Naive B cell (primary cell): ENCODE results near the gene PACRG. TPM values are rescaled to one million over a fixed set of nuclear protein-coding genes. Genes with fewer than 3 reads are reported as not detected.

Source experiments
- ATAC-seq, 2 donors: fragments of 150-1000 bp; cut with Tn5 transposase; 2 replicates each; pipeline ENCODE4 v1.10.0; 2021; ENCODE audit warnings: low read depth in 2 of 2, mild to moderate bottlenecking in 2 of 2, moderate library complexity in 2 of 2
- DNase-seq: peaks from one replicate; pipeline ENCODE4 v3.0.0; 2022
- H3K27ac Mint-ChIP-seq, 6 donors: one replicate each; pipeline ENCODE4 v1.8.0; 2020 to 2022; ENCODE audit warnings: mild to moderate bottlenecking in 6 of 6, mixed read lengths in 6 of 6, moderate library complexity in 5 of 6, inconsistent platforms in 2 of 6
- H3K27me3 Mint-ChIP-seq, 3 donors: one replicate each; pipeline ENCODE4 v1.8.0; 2021 to 2022; ENCODE audit warnings: mixed read lengths in 3 of 3, mild to moderate bottlenecking in 1 of 3
- H3K36me3 Mint-ChIP-seq, 2 donors: one replicate each; pipeline ENCODE4 v1.8.0; 2020 to 2022; ENCODE audit warnings: mixed read lengths in 2 of 2, inconsistent platforms in 1 of 2, mild to moderate bottlenecking in 1 of 2
- H3K4me1 Mint-ChIP-seq, 3 donors: one replicate each; pipeline ENCODE4 v1.8.0; 2020 to 2022; ENCODE audit warnings: mixed read lengths in 3 of 3, inconsistent platforms in 1 of 3, mild to moderate bottlenecking in 1 of 3, moderate library complexity in 1 of 3
- H3K4me3 Mint-ChIP-seq, 8 donors: one replicate each; pipeline ENCODE4 v1.8.0; 2020 to 2022; ENCODE audit warnings: mild to moderate bottlenecking in 8 of 8, mixed read lengths in 8 of 8, moderate library complexity in 8 of 8, inconsistent platforms in 2 of 8
- H3K9me3 Mint-ChIP-seq, 7 donors: one replicate each; pipeline ENCODE4 v1.8.0; 2020 to 2022; ENCODE audit warnings: mixed read lengths in 7 of 7, mild to moderate bottlenecking in 5 of 7, inconsistent platforms in 2 of 7, moderate library complexity in 1 of 7
- polyA plus RNA-seq, 6 donors: library from polyadenylated mRNA; unstranded; fragments of 300-500 nt; fragmentation: Illumina TruSeq; gene quantifications; one replicate each; pipeline ENCODE4 v1.2.3, GENCODE V29; 2021; ENCODE audit warnings: low read depth in 6 of 6

PACRG gene
- polyA plus RNA-seq, 6 donors from 2014 or later: not detected

- Mint-ChIP-seq H3K27ac (no peak overlapping the region), H3K4me3 (no peak overlapping the region), H3K36me3 (no peaks in the 10 kb centered on the region), H3K9me3 (peaks cover 0 to 1% (median 0%) of the 10 kb centered on the region in 7 donors), H3K27me3 (no peaks in the 10 kb centered on the region), H3K4me1 (peaks cover 0 to 15% (median 0%) of the 10 kb centered on the region in 3 donors)
- DNase-seq: no peak
- ATAC-seq: no peak
These were observed 137.1 kb downstream of the PACRG start for GRCh38 chr6:162864911-162865310.

GRCh38 chr6:162866656-162867055, 138.9 kb downstream of the PACRG start:
- Mint-ChIP-seq H3K4me1 (peaks cover 0 to 15% (median 0%) of the 10 kb centered on the region in 3 donors), H3K36me3 (no peaks in the 10 kb centered on the region), H3K27me3 (no peaks in the 10 kb centered on the region), H3K27ac (no peak overlapping the region), H3K9me3 (peaks cover 0 to 2% (median 0%) of the 10 kb centered on the region in 7 donors), H3K4me3 (peak overlapping the region in 1 of 8 donors; percentile 2)
- ATAC-seq (no peak), DNase-seq (no peak)

- no peak overlapping the region for H3K27ac Mint-ChIP-seq
- ATAC-seq: no peak
- no peak overlapping the region for H3K4me3 Mint-ChIP-seq
- no peaks in the 10 kb centered on the region for H3K36me3 Mint-ChIP-seq
- H3K27me3 Mint-ChIP-seq: no peaks in the 10 kb centered on the region
- DNase-seq: no peak
- peaks cover 0 to 15% (median 0%) of the 10 kb centered on the region in 3 donors for H3K4me1 Mint-ChIP-seq
- peaks cover 0 to 2% (median 0%) of the 10 kb centered on the region in 7 donors for H3K9me3 Mint-ChIP-seq
These were observed 140.6 kb downstream of the PACRG start for GRCh38 chr6:162868397-162868796.

- Mint-ChIP-seq H3K36me3 (no peaks in the 10 kb centered on the region), H3K4me1 (peaks cover 0 to 7% (median 0%) of the 10 kb centered on the region in 3 donors), H3K27me3 (no peaks in the 10 kb centered on the region), H3K4me3 (no peak overlapping the region), H3K9me3 (peaks cover 0 to 5% (median 0%) of the 10 kb centered on the region in 7 donors), H3K27ac (no peak overlapping the region)
- ATAC-seq (no peak), DNase-seq (no peak)
These were observed 144.2 kb downstream of the PACRG start for GRCh38 chr6:162871966-162872365.

GRCh38 chr6:162873537-162873936, 145.8 kb downstream of the PACRG start:
- H3K36me3 Mint-ChIP-seq: no peaks in the 10 kb centered on the region
- H3K27ac Mint-ChIP-seq: no peak overlapping the region
- DNase-seq (no peak), ATAC-seq (no peak)
- peaks cover 0 to 5% (median 0%) of the 10 kb centered on the region in 7 donors for H3K9me3 Mint-ChIP-seq
- no peaks in the 10 kb centered on the region for H3K4me1 Mint-ChIP-seq
- H3K4me3 Mint-ChIP-seq: no peak overlapping the region
- H3K27me3 Mint-ChIP-seq: no peaks in the 10 kb centered on the region

GRCh38 chr6:162875070-162875469, 147.3 kb downstream of the PACRG start:
- Mint-ChIP-seq H3K27ac (no peak overlapping the region), H3K4me3 (no peak overlapping the region), H3K4me1 (no peaks in the 10 kb centered on the region)

GRCh38 chr6:162882801-162883481, 155.2 kb downstream of the PACRG start:
- Mint-ChIP-seq H3K27me3 (no peaks in the 10 kb centered on the region), H3K9me3 (peaks cover 0 to 5% (median 3%) of the 10 kb centered on the region in 7 donors), H3K4me3 (no peak overlapping the region), H3K4me1 (no peaks in the 10 kb centered on the region), H3K36me3 (no peaks in the 10 kb centered on the region), H3K27ac (no peak overlapping the region)
- DNase-seq (no peak), ATAC-seq (no peak)

More at GRCh38 chr6:162875070-162875469, 147.3 kb downstream of the PACRG start:
- no peaks in the 10 kb centered on the region for H3K36me3 Mint-ChIP-seq
- peaks cover 0 to 5% (median 0%) of the 10 kb centered on the region in 7 donors for H3K9me3 Mint-ChIP-seq
- H3K27me3 Mint-ChIP-seq: no peaks in the 10 kb centered on the region
- ATAC-seq: no peak
- DNase-seq: no peak

GRCh38 chr6:162887981-162888689, 160.4 kb downstream of the PACRG start:
- no peak for DNase-seq
- no peak overlapping the region for H3K27ac Mint-ChIP-seq
- H3K36me3 Mint-ChIP-seq: no peaks in the 10 kb centered on the region
- H3K4me1 Mint-ChIP-seq: no peaks in the 10 kb centered on the region
- ATAC-seq: no peak
- no peaks in the 10 kb centered on the region for H3K27me3 Mint-ChIP-seq
- no peak overlapping the region for H3K4me3 Mint-ChIP-seq
- peaks cover 0 to 5% (median 3%) of the 10 kb centered on the region in 7 donors for H3K9me3 Mint-ChIP-seq

GRCh38 chr6:162889303-162889702, 161.5 kb downstream of the PACRG start:
- ATAC-seq: no peak
- DNase-seq: no peak
- H3K4me3 Mint-ChIP-seq: no peak overlapping the region
- H3K4me1 Mint-ChIP-seq: no peaks in the 10 kb centered on the region
- H3K27me3 Mint-ChIP-seq: no peaks in the 10 kb centered on the region
- no peak overlapping the region for H3K27ac Mint-ChIP-seq
- no peaks in the 10 kb centered on the region for H3K36me3 Mint-ChIP-seq
- H3K9me3 Mint-ChIP-seq: peaks cover 0 to 5% (median 2%) of the 10 kb centered on the region in 7 donors

- no peaks in the 10 kb centered on the region for H3K4me1 Mint-ChIP-seq
- no peak overlapping the region for H3K27ac Mint-ChIP-seq
- no peaks in the 10 kb centered on the region for H3K36me3 Mint-ChIP-seq
- no peak overlapping the region for H3K4me3 Mint-ChIP-seq
- ATAC-seq (no peak), DNase-seq (no peak)
- H3K27me3 Mint-ChIP-seq: no peaks in the 10 kb centered on the region
- H3K9me3 Mint-ChIP-seq: peaks cover 0 to 6% (median 3%) of the 10 kb centered on the region in 7 donors
These were observed 170.2 kb downstream of the PACRG start for GRCh38 chr6:162898011-162898410.

- Mint-ChIP-seq H3K4me3 (no peak overlapping the region), H3K4me1 (no peaks in the 10 kb centered on the region)
- no peak for ATAC-seq
These were observed 171.4 kb downstream of the PACRG start for GRCh38 chr6:162899148-162899547.

GRCh38 chr6:162900503-162900902, 172.7 kb downstream of the PACRG start:
- Mint-ChIP-seq H3K4me1 (no peaks in the 10 kb centered on the region), H3K4me3 (no peak overlapping the region), H3K36me3 (no peaks in the 10 kb centered on the region), H3K9me3 (peaks cover 0 to 10% (median 4%) of the 10 kb centered on the region in 7 donors), H3K27ac (no peak overlapping the region), H3K27me3 (no peaks in the 10 kb centered on the region)
- ATAC-seq (no peak), DNase-seq (no peak)

More at GRCh38 chr6:162899148-162899547, 171.4 kb downstream of the PACRG start:
- Mint-ChIP-seq H3K9me3 (peaks cover 0 to 9% (median 4%) of the 10 kb centered on the region in 7 donors), H3K27ac (peak overlapping the region in 1 of 6 donors; percentile 70), H3K36me3 (no peaks in the 10 kb centered on the region), H3K27me3 (no peaks in the 10 kb centered on the region)
- no peak for DNase-seq

- ATAC-seq: no peak
- H3K27ac Mint-ChIP-seq: no peak overlapping the region
- no peaks in the 10 kb centered on the region for H3K27me3 Mint-ChIP-seq
- H3K36me3 Mint-ChIP-seq: no peaks in the 10 kb centered on the region
- H3K9me3 Mint-ChIP-seq: peaks cover 0 to 10% (median 3%) of the 10 kb centered on the region in 7 donors
- DNase-seq: no peak
- no peak overlapping the region for H3K4me3 Mint-ChIP-seq
- H3K4me1 Mint-ChIP-seq: no peaks in the 10 kb centered on the region
These were observed 176.4 kb downstream of the PACRG start for GRCh38 chr6:162904069-162904663.

GRCh38 chr6:162906479-162906878, 178.7 kb downstream of the PACRG start:
- Mint-ChIP-seq H3K36me3 (no peaks in the 10 kb centered on the region), H3K4me3 (no peak overlapping the region), H3K9me3 (peaks cover 0 to 10% (median 0%) of the 10 kb centered on the region in 7 donors), H3K27ac (no peak overlapping the region), H3K4me1 (no peaks in the 10 kb centered on the region), H3K27me3 (no peaks in the 10 kb centered on the region)
- no peak for DNase-seq
- no peak for ATAC-seq
